KMS-11 (cell line): ENCODE measurements around the gene MNAT1.

Experiments
- H2AFZ ChIP-seq: fragments of 200-600 bp; sonication (generic); 2 replicates; pipeline ENCODE4 v1.6.1; 2016; ENCODE audit warnings: antibody characterized with exemption, mixed run types, low read depth
- H3K27ac ChIP-seq: fragments of 200-600 bp; sonication (generic); 2 replicates; pipeline ENCODE4 v1.6.1; 2016; ENCODE audit warnings: mild to moderate bottlenecking, mixed run types
- H3K27me3 ChIP-seq: fragments of 200-600 bp; sonication (generic); 2 replicates; pipeline ENCODE4 v1.6.1; 2017; ENCODE audit warnings: mild to moderate bottlenecking, low read depth, mixed run types, moderate library complexity; ENCODE audit not compliant: insufficient read depth
- H3K36me3 ChIP-seq: fragments of 200-600 bp; sonication (generic); 2 replicates; pipeline ENCODE4 v1.6.1; 2017; ENCODE audit warnings: mild to moderate bottlenecking, mixed run types; ENCODE audit not compliant: insufficient read depth
- H3K4me1 ChIP-seq: fragments of 200-600 bp; sonication (generic); 2 replicates; pipeline ENCODE4 v1.6.1; 2016; ENCODE audit warnings: mild to moderate bottlenecking, low read depth, mixed run types; ENCODE audit not compliant: poor library complexity, severe bottlenecking
- H3K4me2 ChIP-seq: fragments of 200-600 bp; sonication (generic); 2 replicates; pipeline ENCODE4 v1.7.0; 2016; ENCODE audit warnings: mild to moderate bottlenecking, mixed run types
- H3K4me3 ChIP-seq: fragments of 200-600 bp; sonication (generic); IDR thresholded peaks from 2 replicates; pipeline ENCODE4 v1.6.1; 2017; ENCODE audit warnings: low read depth, low read length, mixed read lengths; ENCODE audit not compliant: insufficient read depth
- H3K79me2 ChIP-seq: fragments of 200-600 bp; sonication (generic); 2 replicates; pipeline ENCODE4 v1.6.1; 2016; ENCODE audit warnings: low read depth, mixed run types; ENCODE audit not compliant: insufficient read depth
- H3K9ac ChIP-seq: fragments of 200-600 bp; sonication (generic); 2 replicates; pipeline ENCODE4 v1.6.1; 2016; ENCODE audit warnings: mild to moderate bottlenecking, mixed run types
- H4K20me1 ChIP-seq: fragments of 200-600 bp; sonication (generic); 2 replicates; pipeline ENCODE4 v1.6.1; 2016; ENCODE audit warnings: mild to moderate bottlenecking, mixed run types; ENCODE audit not compliant: insufficient read depth
- TF ChIP-seq, protein P1 (sequence below): fragments of 200-600 bp; sonication (generic); conservative IDR thresholded peaks from 2 replicates; pipeline ENCODE4 v1.6.1; 2017; ENCODE audit warnings: low read depth, mild to moderate bottlenecking, antibody characterized with exemption, low read length, moderate library complexity, mixed read lengths

MNAT1 gene

DNA sequence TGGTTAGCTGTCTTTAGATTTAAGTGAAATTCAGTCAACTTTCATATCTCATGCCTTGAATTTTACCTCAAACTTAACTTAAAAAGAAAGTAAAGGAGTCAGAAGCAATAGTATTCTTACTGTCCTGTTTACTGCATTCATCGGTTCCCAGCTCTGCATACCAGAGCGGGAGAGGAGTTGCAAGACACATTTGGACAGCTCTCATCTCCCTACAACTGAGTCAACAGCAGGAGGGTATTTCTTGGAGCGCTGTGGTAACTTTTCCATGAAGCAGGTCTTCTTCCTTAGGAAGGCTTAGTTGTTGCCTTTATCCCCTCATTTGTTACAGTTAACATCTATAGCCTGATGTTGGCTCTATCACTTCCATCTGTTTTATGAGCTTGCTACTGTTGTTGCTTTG is 181.2 kb downstream of the MNAT1 start:
- no peaks in the 10 kb centered on the region for H4K20me1 ChIP-seq
- TF ChIP-seq, protein P1, sequence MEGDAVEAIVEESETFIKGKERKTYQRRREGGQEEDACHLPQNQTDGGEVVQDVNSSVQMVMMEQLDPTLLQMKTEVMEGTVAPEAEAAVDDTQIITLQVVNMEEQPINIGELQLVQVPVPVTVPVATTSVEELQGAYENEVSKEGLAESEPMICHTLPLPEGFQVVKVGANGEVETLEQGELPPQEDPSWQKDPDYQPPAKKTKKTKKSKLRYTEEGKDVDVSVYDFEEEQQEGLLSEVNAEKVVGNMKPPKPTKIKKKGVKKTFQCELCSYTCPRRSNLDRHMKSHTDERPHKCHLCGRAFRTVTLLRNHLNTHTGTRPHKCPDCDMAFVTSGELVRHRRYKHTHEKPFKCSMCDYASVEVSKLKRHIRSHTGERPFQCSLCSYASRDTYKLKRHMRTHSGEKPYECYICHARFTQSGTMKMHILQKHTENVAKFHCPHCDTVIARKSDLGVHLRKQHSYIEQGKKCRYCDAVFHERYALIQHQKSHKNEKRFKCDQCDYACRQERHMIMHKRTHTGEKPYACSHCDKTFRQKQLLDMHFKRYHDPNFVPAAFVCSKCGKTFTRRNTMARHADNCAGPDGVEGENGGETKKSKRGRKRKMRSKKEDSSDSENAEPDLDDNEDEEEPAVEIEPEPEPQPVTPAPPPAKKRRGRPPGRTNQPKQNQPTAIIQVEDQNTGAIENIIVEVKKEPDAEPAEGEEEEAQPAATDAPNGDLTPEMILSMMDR, result no peak
- no peak overlapping the region for H3K27ac ChIP-seq
- H2AFZ ChIP-seq, result no peak overlapping the region
- no peak overlapping the region for H3K4me3 ChIP-seq
- no peaks in the 10 kb centered on the region for H3K27me3 ChIP-seq
- no peak overlapping the region for H3K4me2 ChIP-seq
- H3K4me1 ChIP-seq, result no peaks in the 10 kb centered on the region
- no peaks in the 10 kb centered on the region for H3K79me2 ChIP-seq
- no peak overlapping the region for H3K9ac ChIP-seq
- no peaks in the 10 kb centered on the region for H3K36me3 ChIP-seq

DNA sequence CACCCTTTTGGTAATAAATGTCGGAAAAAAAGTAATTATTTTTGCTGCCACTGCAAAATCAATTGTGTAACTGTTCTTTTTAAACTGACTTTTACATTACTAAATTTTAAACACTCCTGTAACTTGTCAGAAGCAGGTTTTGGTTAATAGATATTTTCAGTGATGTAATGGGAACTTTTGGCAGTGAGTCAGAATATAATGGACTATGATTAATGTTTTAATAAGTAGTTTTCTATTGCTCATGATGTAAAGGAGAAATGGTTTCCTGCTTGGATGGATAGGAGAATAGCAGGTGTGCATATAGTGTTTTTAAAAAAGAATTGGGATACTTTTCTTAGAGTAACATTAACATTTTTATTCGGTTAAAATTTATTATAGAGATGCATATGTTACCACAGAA is 187.5 kb downstream of the MNAT1 start:
- no peaks in the 10 kb centered on the region for H4K20me1 ChIP-seq
- no peaks in the 10 kb centered on the region for H3K79me2 ChIP-seq
- TF ChIP-seq, protein P1, result no peak
- no peaks in the 10 kb centered on the region for H3K36me3 ChIP-seq
- H3K9ac ChIP-seq, result no peak overlapping the region
- no peak overlapping the region for H2AFZ ChIP-seq
- H3K27me3 ChIP-seq, result no peaks in the 10 kb centered on the region
- H3K4me2 ChIP-seq, result no peak overlapping the region
- H3K4me3 ChIP-seq, result no peak overlapping the region
- H3K27ac ChIP-seq, result no peak overlapping the region
- peaks cover 11% of the 10 kb centered on the region for H3K4me1 ChIP-seq

DNA sequence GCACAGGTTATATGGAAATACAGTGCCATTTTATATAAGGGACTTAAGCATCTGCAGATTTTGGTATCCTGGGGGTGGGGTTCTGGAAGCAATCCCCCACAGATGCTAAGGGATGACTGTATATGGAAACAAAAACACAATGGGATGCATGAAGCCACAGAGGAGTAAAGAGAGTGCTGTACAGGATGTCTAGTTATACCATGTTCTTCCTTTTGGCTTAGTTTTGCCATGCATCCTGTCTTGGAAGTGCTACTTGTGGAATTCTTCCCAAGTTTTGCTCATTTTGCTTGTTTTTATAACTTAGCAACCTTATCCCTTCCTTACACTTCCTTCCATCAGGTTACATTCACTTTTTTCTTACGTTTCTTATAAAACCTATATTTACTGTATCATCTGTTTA is 190.7 kb downstream of the MNAT1 start:
- TF ChIP-seq, protein P1, result no peak
- Histone ChIP-seq H3K9ac (no peak overlapping the region), H3K79me2 (no peaks in the 10 kb centered on the region)

DNA sequence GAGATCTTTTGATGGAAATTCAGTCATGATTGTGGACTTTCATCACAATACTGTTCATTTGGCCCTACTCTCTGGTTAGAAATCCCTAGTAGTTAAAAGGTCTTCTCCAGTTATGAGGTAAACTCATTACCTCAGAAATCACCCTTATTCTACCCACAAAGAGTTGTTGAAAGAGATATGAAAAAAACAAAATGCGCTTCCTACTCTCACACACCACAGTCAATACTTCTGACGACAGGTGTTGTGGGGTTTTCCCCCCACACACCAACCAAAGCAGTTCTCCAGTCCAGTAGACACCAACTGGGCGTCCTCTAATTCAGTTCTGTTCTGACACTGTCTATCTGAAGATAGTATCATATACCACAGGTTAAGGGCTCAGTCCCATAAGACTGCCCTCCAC is 191.4 kb downstream of the MNAT1 start:
- no peak overlapping the region for H3K4me3 ChIP-seq
- H3K4me1 ChIP-seq, result peaks cover 11% of the 10 kb centered on the region
- no peak overlapping the region for H2AFZ ChIP-seq
- TF ChIP-seq, protein P1, result no peak
- H3K36me3 ChIP-seq, result no peaks in the 10 kb centered on the region
- H3K9ac ChIP-seq, result no peak overlapping the region
- H3K27ac ChIP-seq, result no peak overlapping the region
- no peaks in the 10 kb centered on the region for H3K79me2 ChIP-seq
- no peaks in the 10 kb centered on the region for H3K27me3 ChIP-seq
- no peaks in the 10 kb centered on the region for H4K20me1 ChIP-seq
- no peak overlapping the region for H3K4me2 ChIP-seq

More for the DNA sequence above, 190.7 kb downstream of the MNAT1 start:
- Histone ChIP-seq H4K20me1 (no peaks in the 10 kb centered on the region), H3K4me3 (no peak overlapping the region), H3K4me2 (0 out of 2 replicates have a peak overlapping the region, but pooled peaks have one; percentile 8), H3K27me3 (no peaks in the 10 kb centered on the region), H3K27ac (no peak overlapping the region), H3K36me3 (no peaks in the 10 kb centered on the region), H2AFZ (no peak overlapping the region), H3K4me1 (peaks cover 11% of the 10 kb centered on the region)
